Ishikawa (cell line): Measurements from ENCODE around the gene PARVG.

Experiments used
- CEBPB ChIP-seq: IDR thresholded peaks from 2 replicates; pipeline ENCODE4 v1.6.1; 2012
- CREB1 ChIP-seq: IDR thresholded peaks from 2 replicates; pipeline ENCODE4 v1.6.1; 2012; ENCODE audit warnings: low read depth
- EGR1 ChIP-seq: IDR thresholded peaks from 2 replicates; pipeline ENCODE4 v1.6.1; 2012
- EP300 ChIP-seq: IDR thresholded peaks from 2 replicates; pipeline ENCODE4 v1.6.1; 2012; ENCODE audit warnings: borderline replicate concordance
- FOXM1 ChIP-seq: IDR thresholded peaks from 2 replicates; pipeline ENCODE4 v1.6.1; 2012; ENCODE audit warnings: low read depth, borderline replicate concordance
- NFIC ChIP-seq: IDR thresholded peaks from 2 replicates; pipeline ENCODE4 v1.6.1; 2012
- RAD21 ChIP-seq: IDR thresholded peaks from 2 replicates; pipeline ENCODE4 v1.6.1; 2012; ENCODE audit warnings: low read depth
- TAF1 ChIP-seq: IDR thresholded peaks from 2 replicates; pipeline ENCODE4 v1.6.1; 2012; ENCODE audit warnings: low read depth, mild to moderate bottlenecking
- TCF12 ChIP-seq: IDR thresholded peaks from 2 replicates; pipeline ENCODE4 v1.6.1; 2012; ENCODE audit warnings: low read depth
- TEAD4 ChIP-seq: IDR thresholded peaks from 2 replicates; pipeline ENCODE4 v1.6.1; 2012
- YY1 ChIP-seq: IDR thresholded peaks from 2 replicates; pipeline ENCODE4 v1.6.1; 2012; ENCODE audit warnings: low read depth
- ZBTB7A ChIP-seq: IDR thresholded peaks from 2 replicates; pipeline ENCODE4 v1.6.1; 2012; ENCODE audit warnings: low read depth
- TF ChIP-seq, protein P1 (sequence below): IDR thresholded peaks from 2 replicates; pipeline ENCODE4 v1.6.1; 2012
- TF ChIP-seq, protein P2 (sequence below): IDR thresholded peaks from 2 replicates; pipeline ENCODE4 v1.6.1; 2012
- TF ChIP-seq, protein P3 (sequence below): IDR thresholded peaks from 2 replicates; pipeline ENCODE4 v1.6.1; 2012; ENCODE audit warnings: low read depth, mild to moderate bottlenecking

PARVG gene

DNA sequence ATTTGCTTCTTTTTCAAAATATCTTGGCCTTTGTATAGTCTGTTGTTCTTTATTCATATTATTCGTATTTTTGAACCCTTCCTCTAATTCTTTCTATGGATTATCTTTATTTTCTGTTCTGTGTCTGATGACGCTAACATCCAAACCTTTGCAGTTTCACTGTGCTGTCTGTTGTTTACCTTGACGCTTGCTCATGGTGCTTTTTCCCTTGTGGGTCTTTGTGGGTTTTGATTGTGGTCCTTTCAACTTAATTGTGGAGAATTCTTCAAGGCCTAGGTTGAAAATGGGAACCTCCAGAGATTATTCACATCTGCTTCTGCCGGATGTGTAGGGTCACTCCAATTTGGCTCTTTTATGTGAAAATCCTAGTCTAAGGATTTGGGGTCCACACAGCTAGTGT lies 34.6 kb downstream of the PARVG start:
- TF ChIP-seq RAD21 = no peak

DNA sequence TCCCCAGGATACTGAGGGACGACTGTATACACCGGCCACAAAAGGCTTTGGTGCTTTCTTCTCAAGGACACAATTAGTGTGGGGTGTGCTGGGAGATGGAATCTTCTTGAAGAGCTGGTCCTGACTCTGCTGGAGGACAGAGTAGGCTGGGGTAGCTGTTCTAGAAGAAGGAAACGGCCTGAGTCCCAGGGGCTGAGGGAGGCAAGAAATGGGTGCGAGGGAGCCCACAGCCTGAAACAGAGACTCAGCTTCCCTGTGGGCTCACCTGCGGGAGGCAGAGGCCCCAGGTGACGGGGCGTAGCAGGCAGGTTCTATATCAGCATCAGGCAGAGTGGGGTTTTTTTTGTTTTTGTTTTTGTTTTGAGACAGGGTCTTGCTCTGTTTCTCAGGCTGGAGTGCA lies 36.6 kb downstream of the PARVG start:
- no peak for TF ChIP-seq TCF12
- no peak for TF ChIP-seq TEAD4
- TF ChIP-seq EP300 = no peak
- TF ChIP-seq ZBTB7A = no peak
- no peak for TF ChIP-seq CREB1
- no peak for TF ChIP-seq NFIC
- no peak for TF ChIP-seq EGR1
- no peak for TF ChIP-seq CEBPB
- TF ChIP-seq, protein P1, sequence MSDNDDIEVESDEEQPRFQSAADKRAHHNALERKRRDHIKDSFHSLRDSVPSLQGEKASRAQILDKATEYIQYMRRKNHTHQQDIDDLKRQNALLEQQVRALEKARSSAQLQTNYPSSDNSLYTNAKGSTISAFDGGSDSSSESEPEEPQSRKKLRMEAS = no peak
- TF ChIP-seq TAF1 = no peak
- TF ChIP-seq, protein P2, sequence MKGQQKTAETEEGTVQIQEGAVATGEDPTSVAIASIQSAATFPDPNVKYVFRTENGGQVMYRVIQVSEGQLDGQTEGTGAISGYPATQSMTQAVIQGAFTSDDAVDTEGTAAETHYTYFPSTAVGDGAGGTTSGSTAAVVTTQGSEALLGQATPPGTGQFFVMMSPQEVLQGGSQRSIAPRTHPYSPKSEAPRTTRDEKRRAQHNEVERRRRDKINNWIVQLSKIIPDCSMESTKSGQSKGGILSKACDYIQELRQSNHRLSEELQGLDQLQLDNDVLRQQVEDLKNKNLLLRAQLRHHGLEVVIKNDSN = no peak
- TF ChIP-seq YY1 = no peak
- TF ChIP-seq FOXM1 = no peak
- TF ChIP-seq RAD21 = no peak
- TF ChIP-seq, protein P3, sequence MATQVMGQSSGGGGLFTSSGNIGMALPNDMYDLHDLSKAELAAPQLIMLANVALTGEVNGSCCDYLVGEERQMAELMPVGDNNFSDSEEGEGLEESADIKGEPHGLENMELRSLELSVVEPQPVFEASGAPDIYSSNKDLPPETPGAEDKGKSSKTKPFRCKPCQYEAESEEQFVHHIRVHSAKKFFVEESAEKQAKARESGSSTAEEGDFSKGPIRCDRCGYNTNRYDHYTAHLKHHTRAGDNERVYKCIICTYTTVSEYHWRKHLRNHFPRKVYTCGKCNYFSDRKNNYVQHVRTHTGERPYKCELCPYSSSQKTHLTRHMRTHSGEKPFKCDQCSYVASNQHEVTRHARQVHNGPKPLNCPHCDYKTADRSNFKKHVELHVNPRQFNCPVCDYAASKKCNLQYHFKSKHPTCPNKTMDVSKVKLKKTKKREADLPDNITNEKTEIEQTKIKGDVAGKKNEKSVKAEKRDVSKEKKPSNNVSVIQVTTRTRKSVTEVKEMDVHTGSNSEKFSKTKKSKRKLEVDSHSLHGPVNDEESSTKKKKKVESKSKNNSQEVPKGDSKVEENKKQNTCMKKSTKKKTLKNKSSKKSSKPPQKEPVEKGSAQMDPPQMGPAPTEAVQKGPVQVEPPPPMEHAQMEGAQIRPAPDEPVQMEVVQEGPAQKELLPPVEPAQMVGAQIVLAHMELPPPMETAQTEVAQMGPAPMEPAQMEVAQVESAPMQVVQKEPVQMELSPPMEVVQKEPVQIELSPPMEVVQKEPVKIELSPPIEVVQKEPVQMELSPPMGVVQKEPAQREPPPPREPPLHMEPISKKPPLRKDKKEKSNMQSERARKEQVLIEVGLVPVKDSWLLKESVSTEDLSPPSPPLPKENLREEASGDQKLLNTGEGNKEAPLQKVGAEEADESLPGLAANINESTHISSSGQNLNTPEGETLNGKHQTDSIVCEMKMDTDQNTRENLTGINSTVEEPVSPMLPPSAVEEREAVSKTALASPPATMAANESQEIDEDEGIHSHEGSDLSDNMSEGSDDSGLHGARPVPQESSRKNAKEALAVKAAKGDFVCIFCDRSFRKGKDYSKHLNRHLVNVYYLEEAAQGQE = no peak

DNA sequence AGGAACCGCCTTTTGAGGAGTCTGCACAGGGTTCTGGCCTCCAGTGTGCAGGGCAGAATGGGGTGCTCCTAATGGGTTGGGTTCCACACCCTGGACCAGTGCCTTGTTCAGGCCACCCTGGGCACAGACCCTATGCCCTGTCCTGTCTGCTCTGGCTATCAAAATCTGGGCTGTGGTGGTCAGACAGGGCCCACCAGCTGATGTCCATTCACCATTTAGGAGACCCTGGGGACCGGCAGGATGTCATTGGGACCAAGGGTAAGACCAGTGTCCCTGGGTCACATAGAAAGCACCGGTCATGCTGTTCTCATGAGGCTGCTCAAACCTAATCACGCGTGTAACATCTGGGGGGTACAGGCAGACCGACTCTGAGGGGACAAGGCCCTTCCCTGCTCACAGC lies 37.3 kb downstream of the PARVG start:
- no peak for TF ChIP-seq CEBPB
- TF ChIP-seq TEAD4 = no peak
- TF ChIP-seq YY1 = no peak
- TF ChIP-seq TAF1 = no peak
- TF ChIP-seq EP300 = no peak
- TF ChIP-seq FOXM1 = no peak
- no peak for TF ChIP-seq TCF12
- TF ChIP-seq EGR1 = no peak
- no peak for TF ChIP-seq NFIC
- TF ChIP-seq, protein P1 = no peak
- no peak for TF ChIP-seq ZBTB7A
- TF ChIP-seq RAD21 = no peak

DNA sequence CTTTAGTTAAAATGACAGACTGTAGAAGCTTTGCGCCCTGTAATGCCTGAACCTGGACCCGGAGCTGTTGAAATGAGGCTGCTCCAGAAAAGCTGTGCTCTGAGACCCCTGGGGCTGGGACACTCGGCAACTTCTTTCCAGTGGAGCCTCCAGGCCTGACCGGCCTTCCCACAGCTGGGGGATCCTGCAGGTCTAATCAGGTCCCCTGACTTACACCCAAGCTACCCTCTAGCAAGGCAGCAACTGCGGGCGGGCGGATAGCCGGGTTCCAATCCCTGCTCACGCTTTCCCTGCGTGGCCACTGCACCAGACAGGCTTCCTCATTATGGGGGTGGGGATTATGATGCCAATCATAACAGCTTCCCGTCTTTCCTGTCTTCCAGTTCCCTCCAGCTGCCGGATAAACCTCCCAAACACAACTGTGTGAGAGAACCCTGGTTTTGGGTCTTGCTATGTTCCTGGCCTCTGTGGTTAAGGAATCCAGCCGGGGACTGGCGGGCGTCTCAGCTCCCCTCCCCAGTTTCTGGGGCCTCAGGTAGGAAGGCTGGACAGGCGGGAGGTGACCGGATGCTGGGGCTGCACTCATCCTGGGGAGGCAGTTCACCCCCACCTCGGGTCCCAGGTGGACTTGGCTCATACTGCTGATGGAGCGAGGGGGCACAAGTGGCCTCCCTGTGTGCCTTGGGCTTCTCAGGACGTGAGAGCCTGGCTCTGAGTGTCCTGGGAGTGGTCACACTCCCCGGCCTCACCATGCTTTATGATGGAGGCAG lies 38.6 kb downstream of the PARVG start:
- no peak for TF ChIP-seq RAD21
- TF ChIP-seq EP300 = no peak
- TF ChIP-seq CREB1 = no peak
- TF ChIP-seq TEAD4 = no peak
- no peak for TF ChIP-seq ZBTB7A
- no peak for TF ChIP-seq TCF12
- TF ChIP-seq, protein P3 = no peak
- TF ChIP-seq EGR1 = no peak
- no peak for TF ChIP-seq YY1
- TF ChIP-seq NFIC = no peak
- TF ChIP-seq TAF1 = no peak
- TF ChIP-seq, protein P1 = no peak
- TF ChIP-seq, protein P2 = no peak
- no peak for TF ChIP-seq CEBPB
- no peak for TF ChIP-seq FOXM1

DNA sequence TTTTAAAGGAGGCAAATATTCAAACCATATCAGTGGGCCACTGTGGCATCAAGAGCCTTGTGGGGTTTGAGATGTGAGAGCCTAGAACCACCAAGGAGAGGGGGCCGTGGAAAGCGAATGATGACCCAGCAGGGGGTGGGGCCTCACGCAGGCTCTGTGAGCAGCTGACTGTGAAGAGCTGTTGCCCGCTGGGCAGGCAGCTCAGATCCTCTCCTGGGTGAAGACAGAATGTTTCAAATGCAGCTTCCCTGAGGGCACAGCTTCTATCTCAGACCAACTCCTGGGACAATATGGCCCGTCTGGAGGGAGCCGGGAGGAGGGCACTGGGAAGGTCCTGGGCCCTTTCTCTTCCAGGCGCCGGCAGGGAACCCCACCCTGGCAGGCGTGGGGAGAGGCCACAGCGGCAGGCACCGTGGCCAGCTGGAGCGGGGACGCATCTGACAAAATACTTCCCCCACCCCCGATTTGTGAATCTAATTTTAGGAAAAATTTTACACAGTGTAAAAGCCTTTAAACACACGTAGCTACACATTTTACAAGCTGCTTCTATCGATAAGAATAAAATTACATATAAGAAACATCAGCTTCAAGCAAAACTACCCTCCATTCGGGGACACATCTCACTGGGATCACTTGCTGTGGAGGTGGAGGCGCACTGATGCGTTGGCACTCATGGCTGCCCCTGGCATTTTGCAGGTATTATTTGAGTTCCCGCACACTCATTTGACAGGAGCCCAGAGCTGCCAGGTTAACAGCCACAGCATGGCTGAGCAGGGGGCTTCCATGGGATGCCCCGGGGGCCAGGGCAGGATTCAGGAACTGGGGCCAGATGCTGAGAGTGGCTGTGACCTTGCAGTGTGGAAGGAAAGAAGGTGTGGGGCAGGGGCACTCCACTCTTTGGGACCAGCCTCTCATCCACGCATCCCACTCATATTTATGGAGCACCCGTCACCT lies 40.3 kb downstream of the PARVG start:
- TF ChIP-seq EGR1 (no peak), CREB1 (no peak), TCF12 (no peak), ZBTB7A (no peak), NFIC (no peak), CEBPB (no peak), RAD21 (no peak), TEAD4 (no peak), TAF1 (no peak), EP300 (no peak), YY1 (no peak), FOXM1 (no peak)
- TF ChIP-seq, protein P3 = no peak
- TF ChIP-seq, protein P2 = no peak
- TF ChIP-seq, protein P1 = no peak
